NB4 (cell line): ENCODE results near the gene PLEKHD1.

Experiments used
- POLR2A ChIP-seq: IDR thresholded peaks from 2 replicates; pipeline ENCODE4 v1.6.1; 2011; ENCODE audit warnings: mild to moderate bottlenecking; ENCODE audit not compliant: insufficient read length; ENCODE audit errors: extremely low read depth
- TF ChIP-seq, protein P1 (sequence below): IDR thresholded peaks from one replicate; pipeline ENCODE4 v1.5.1; 2012; ENCODE audit warnings: low read depth, low read length

DNA sequence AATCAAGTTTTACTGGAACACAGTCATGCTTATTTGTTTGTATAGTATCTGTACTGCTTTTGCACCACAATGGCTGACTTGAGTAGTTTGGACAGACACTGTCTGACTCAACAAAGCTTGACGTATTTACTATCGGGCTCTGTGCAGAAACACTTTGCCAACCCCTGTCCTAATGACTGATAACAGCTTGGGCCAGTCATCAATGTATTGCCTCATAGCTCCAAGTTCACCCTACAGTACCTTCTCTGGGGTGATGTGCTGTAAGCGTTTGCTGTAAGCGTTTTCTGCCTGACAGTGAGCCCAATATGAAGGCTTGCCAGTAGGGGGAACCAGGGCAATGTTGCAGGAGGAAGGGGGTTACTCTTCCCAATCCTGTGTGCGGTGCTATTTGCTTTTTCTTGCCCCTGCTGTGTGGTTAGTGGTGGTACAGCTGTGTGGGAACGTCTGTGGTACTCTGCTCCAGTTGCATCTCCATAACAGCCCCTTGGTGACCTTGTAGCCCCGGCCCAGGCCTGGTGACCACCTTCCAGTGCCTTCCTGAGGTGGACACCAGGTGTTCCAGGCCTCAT, 95.6 kb downstream of the PLEKHD1 start:
- TF ChIP-seq, protein P1, sequence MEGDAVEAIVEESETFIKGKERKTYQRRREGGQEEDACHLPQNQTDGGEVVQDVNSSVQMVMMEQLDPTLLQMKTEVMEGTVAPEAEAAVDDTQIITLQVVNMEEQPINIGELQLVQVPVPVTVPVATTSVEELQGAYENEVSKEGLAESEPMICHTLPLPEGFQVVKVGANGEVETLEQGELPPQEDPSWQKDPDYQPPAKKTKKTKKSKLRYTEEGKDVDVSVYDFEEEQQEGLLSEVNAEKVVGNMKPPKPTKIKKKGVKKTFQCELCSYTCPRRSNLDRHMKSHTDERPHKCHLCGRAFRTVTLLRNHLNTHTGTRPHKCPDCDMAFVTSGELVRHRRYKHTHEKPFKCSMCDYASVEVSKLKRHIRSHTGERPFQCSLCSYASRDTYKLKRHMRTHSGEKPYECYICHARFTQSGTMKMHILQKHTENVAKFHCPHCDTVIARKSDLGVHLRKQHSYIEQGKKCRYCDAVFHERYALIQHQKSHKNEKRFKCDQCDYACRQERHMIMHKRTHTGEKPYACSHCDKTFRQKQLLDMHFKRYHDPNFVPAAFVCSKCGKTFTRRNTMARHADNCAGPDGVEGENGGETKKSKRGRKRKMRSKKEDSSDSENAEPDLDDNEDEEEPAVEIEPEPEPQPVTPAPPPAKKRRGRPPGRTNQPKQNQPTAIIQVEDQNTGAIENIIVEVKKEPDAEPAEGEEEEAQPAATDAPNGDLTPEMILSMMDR = peak; percentile 62
- TF ChIP-seq POLR2A = no peak
